ENCODE measurements around the gene IQSEC2. TPM values are rescaled to one million over a fixed set of nuclear protein-coding genes. Genes with fewer than 3 reads are reported as not detected.

The IQSEC2 gene
- total and polyA plus RNA-seq, 2 of the 4 experiments (the other 2 are of a cell fraction): 2.5 to 11.4 TPM

DNA sequence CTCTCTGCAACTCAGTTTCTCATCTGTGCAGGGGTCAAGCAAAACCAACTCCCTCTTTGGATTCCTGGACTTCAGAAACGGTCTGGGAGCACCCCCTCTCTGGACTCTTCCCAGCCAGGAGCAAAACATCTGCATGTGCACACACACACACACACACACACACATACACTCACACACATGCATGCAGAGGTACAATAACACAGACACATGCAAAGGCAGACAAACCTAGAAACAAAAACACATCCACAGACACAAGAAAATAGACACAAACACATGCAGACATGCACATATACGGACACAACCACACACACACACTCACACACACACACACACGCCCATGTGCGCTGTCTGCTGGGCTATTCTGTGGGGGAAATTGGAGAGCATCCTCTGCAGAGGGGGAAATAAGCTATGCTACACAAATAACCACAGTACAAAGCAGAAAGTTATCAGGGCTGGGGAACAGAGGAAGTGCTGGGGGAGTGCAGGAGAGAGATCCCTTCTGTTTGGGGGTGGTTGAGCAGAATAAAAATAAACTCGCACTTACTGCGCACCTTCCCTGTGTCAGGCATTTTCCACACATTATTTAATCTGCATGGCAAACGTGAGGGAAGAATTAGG is 19.9 kb downstream of the IQSEC2 start:
- BruUV-seq (replicated peaks): no TSS peak
- CTCF ChIA-PET: no interaction called here
- in situ Hi-C loops (cut with MboI; ENCODE audit: low sequenced_read_pairs): no loop called here

More for the DNA sequence above, 19.9 kb downstream of the IQSEC2 start:
- POLR2A ChIA-PET (ENCODE audit: unreplicated experiment): no interaction called here
- Histone ChIP-seq H3K9me3 (ENCODE audit: control insufficient read depth, insufficient read depth, low read length) (no peaks in the 10 kb centered on the region), H3K4me1 (ENCODE audit: control insufficient read depth, insufficient read depth, low read length) (peaks cover 20% of the 10 kb centered on the region), H3K4ac (ENCODE audit: low read depth, low read length) (no peak overlapping the region), H2BK120ac (ENCODE audit: low read depth, low read length) (no peak overlapping the region), H3K23ac (ENCODE audit: low read depth, low read length) (no peak overlapping the region), H3K79me1 (ENCODE audit: low read depth in 1 of 2, low read length in 2 of 2) (peaks cover 0 to 17% of the 10 kb centered on the region in 2 experiments; a peak in 1 of 4 replicates), H4K8ac (ENCODE audit: low read depth in 2 of 2, low read length in 2 of 2) (no peak overlapping the region), H2AK5ac (ENCODE audit: low read depth, low read length) (no peak overlapping the region), H3K18ac (ENCODE audit: low read depth, low read length) (no peak overlapping the region), H4K5ac (ENCODE audit: low read depth, low read length) (no peak overlapping the region), H3K56ac (ENCODE audit: extremely low read depth, insufficient read depth, low read length) (no peak overlapping the region), H3K4me2 (ENCODE audit: low read depth, low read length) (no peak overlapping the region), H2AFZ (replicated peaks; ENCODE audit: low read length, poor library complexity) (no peak overlapping the region), H2BK15ac (ENCODE audit: low read depth, low read length) (no peak overlapping the region), H3K14ac (replicated peaks; ENCODE audit: low read depth, low read length) (no peak overlapping the region), H3K9ac (ENCODE audit: low read depth, low read length) (no peak overlapping the region), H4K91ac (ENCODE audit: insufficient read depth, low read depth, low read length) (no peak overlapping the region), H3K36me3 (ENCODE audit: control insufficient read depth, insufficient read depth, low read length) (no peaks in the 10 kb centered on the region), H2BK5ac (ENCODE audit: low read depth, low read length, poor library complexity, severe bottlenecking) (no peak overlapping the region), H3K9me1 (ENCODE audit: insufficient read depth, low read length) (peaks cover 23% of the 10 kb centered on the region), H3K27me3 (ENCODE audit: control insufficient read depth, insufficient read depth, low read length) (peaks cover 29% of the 10 kb centered on the region; the same call in 1 of the 2 replicates), H2BK20ac (ENCODE audit: low read depth, low read length) (no peak overlapping the region), H3K4me3 (ENCODE audit: insufficient read depth, low read depth, low read length) (no peak overlapping the region), H2AK9ac (replicated peaks; ENCODE audit: low read depth, low read length, poor library complexity) (no peak overlapping the region), H4K20me1 (ENCODE audit: insufficient read depth, low read length) (peaks cover 23% of the 10 kb centered on the region; the same call in 1 of the 2 replicates), H3K27ac (ENCODE audit: insufficient read depth, low read length) (no peak overlapping the region)
- DNase-seq: no peak
- WGBS, 2 experiments (ENCODE audit: extremely low coverage in 2 of 2, insufficient read length in 1 of 2): 0% methylated on average over 1 of the region's 7 CpGs; no CpG with 5 or more reads in 1 of the 2 experiments
- intact Hi-C loops (cut with micrococcal nuclease) (no loop called here), dilution Hi-C loops (cut with HindIII; ENCODE audit: low sequenced_read_pairs, unreplicated experiment) (no loop called here)
- TF ChIP-seq MAFK (IDR thresholded peaks at IDR 0.05; ENCODE audit: low read depth, low read length) (no peak), CHD1 (IDR thresholded peaks at IDR 0.05; ENCODE audit: low read depth, low read length) (no peak), RFX5 (IDR thresholded peaks at IDR 0.05; ENCODE audit: low read depth, low read length) (no peak), RCOR1 (IDR thresholded peaks at IDR 0.05; ENCODE audit: insufficient replicate concordance, low read length) (no peak), POLR2A (IDR thresholded peaks at IDR 0.05; ENCODE audit: low read depth, low read length) (no peak), BHLHE40 (IDR thresholded peaks at IDR 0.05; ENCODE audit: low read depth, low read length) (no peak), NFE2L2 (IDR thresholded peaks at IDR 0.05; ENCODE audit: low read depth, low read length) (no peak), MXI1 (IDR thresholded peaks at IDR 0.05; ENCODE audit: borderline replicate concordance, low read depth, low read length) (no peak), FOS (IDR thresholded peaks at IDR 0.05; ENCODE audit: low read depth, low read length) (no peak), RAD21 (IDR thresholded peaks at IDR 0.05; ENCODE audit: low read length) (no peak)
- TF ChIP-seq, protein P1, sequence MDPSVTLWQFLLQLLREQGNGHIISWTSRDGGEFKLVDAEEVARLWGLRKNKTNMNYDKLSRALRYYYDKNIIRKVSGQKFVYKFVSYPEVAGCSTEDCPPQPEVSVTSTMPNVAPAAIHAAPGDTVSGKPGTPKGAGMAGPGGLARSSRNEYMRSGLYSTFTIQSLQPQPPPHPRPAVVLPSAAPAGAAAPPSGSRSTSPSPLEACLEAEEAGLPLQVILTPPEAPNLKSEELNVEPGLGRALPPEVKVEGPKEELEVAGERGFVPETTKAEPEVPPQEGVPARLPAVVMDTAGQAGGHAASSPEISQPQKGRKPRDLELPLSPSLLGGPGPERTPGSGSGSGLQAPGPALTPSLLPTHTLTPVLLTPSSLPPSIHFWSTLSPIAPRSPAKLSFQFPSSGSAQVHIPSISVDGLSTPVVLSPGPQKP (IDR thresholded peaks at IDR 0.05; ENCODE audit: borderline replicate concordance, low read depth, low read length): no peak
- TF ChIP-seq, protein P2, sequence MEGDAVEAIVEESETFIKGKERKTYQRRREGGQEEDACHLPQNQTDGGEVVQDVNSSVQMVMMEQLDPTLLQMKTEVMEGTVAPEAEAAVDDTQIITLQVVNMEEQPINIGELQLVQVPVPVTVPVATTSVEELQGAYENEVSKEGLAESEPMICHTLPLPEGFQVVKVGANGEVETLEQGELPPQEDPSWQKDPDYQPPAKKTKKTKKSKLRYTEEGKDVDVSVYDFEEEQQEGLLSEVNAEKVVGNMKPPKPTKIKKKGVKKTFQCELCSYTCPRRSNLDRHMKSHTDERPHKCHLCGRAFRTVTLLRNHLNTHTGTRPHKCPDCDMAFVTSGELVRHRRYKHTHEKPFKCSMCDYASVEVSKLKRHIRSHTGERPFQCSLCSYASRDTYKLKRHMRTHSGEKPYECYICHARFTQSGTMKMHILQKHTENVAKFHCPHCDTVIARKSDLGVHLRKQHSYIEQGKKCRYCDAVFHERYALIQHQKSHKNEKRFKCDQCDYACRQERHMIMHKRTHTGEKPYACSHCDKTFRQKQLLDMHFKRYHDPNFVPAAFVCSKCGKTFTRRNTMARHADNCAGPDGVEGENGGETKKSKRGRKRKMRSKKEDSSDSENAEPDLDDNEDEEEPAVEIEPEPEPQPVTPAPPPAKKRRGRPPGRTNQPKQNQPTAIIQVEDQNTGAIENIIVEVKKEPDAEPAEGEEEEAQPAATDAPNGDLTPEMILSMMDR (conservative IDR thresholded peaks at IDR 0.05; ENCODE audit: low read depth, low read length): no peak
- ATAC-seq (ENCODE audit: low read depth): no peak
